PFSK-1 (cell line): ENCODE data around the gene OGFR.

ENCODE experiments used
- FOXP2 ChIP-seq: optimal IDR thresholded peaks from 2 replicates; pipeline ENCODE3; 2011; ENCODE audit warnings: borderline replicate concordance, control low read depth, inconsistent platforms; ENCODE audit not compliant: insufficient read depth; ENCODE audit errors: extremely low read length, extremely low read depth
- POLR2AphosphoS5 ChIP-seq: IDR thresholded peaks from 2 replicates; pipeline ENCODE4 v1.6.1; 2012; ENCODE audit warnings: low read depth, mild to moderate bottlenecking, control low read depth, low read length, moderate library complexity
- REST ChIP-seq, 2 experiments: IDR thresholded peaks; 2 replicates each; pipeline versions ENCODE4 v1.6.1 to v1.8.0; 2011 to 2012; ENCODE audit warnings: low read depth in 2 of 2, low read length in 2 of 2, control low read depth in 1 of 2, inconsistent platforms in 1 of 2, mild to moderate bottlenecking in 1 of 2, moderate library complexity in 1 of 2; ENCODE audit not compliant: insufficient read depth in 1 of 2
- SIN3A ChIP-seq: IDR thresholded peaks from 2 replicates; pipeline ENCODE4 v1.6.1; 2012; ENCODE audit warnings: mild to moderate bottlenecking, low read length, moderate library complexity, borderline replicate concordance; ENCODE audit not compliant: insufficient read depth
- TAF1 ChIP-seq: IDR thresholded peaks from 2 replicates; pipeline ENCODE4 v1.6.1; 2012; ENCODE audit warnings: low read length, control low read depth, borderline replicate concordance; ENCODE audit not compliant: insufficient read depth

OGFR gene

GRCh38 chr20:62830821-62831220 is 26.2 kb downstream of the OGFR start:
- TF ChIP-seq REST (IDR thresholded peaks at IDR 0.05; ENCODE audit: insufficient read depth in 1 of 2, low read depth in 2 of 2, low read length in 2 of 2) (no peak), TAF1 (no peak), FOXP2 (no peak), SIN3A (no peak), POLR2AphosphoS5 (no peak)

DNA sequence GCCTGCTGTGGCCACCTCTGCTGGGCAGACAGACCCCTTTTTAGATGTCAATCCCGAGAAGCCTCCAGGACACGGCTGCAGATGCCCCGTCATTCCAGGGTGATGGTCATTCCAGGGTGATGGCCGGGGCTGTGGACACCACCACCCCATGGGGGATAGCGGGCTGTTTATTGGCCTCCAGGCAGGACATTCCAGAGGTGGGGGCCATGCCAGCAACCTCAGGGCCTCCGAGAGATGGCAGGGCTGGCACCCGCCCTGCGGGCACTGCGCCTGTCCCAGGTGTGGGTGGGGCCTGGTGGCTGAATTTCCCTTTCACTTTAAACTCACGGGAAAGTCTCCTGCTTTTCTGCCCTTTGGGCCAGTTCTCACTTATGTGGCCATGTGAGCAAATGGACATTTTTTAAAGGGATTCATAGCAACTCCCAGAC is 26.7 kb downstream of the OGFR start:
- TF ChIP-seq POLR2AphosphoS5, result no peak
- TF ChIP-seq TAF1, result no peak
- TF ChIP-seq SIN3A, result no peak

- no peak for TF ChIP-seq REST (IDR thresholded peaks at IDR 0.05; ENCODE audit: insufficient read depth in 1 of 2, low read depth in 2 of 2, low read length in 2 of 2)
- no peak for TF ChIP-seq POLR2AphosphoS5
- TF ChIP-seq FOXP2, result no peak
- TF ChIP-seq TAF1, result no peak
- TF ChIP-seq SIN3A, result no peak
Measured at GRCh38 chr20:62831854-62832211, 27.2 kb downstream of the OGFR start.

DNA sequence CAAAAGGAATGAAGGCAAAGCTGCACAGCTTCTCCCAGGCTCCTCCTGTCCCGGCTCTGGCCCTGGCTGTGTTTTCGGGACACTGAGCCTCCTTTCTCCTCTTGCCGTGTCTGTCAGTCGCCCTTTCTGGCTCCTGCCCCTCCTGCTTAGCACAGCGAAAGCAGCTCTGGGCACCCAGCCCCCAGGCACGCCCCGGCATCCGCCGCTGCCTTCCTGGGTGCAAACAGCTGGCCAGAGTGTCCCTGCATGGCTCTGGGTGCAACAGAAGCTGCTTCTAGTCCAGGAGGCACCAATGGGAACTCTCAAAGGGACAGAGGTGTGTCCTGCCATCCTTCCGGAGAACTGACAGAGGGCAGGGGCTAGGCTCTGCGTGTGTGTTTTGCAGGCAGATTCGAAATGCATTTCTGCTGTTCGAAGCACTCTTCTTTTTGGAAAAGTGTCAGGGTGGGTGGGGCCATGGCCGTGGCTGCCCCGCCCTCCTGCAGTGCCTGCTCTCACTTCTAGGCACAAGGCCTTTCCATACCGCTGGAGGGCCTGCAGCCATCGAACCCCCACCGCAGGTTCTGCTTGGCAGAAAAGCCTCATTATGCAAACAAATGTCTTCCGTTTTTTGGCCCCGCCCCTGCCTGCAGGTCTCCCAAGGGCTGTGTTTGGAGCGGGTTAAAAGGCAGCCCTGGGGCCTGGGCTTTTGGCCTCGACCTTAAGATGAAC is 27.7 kb downstream of the OGFR start:
- TF ChIP-seq TAF1 (no peak), FOXP2 (no peak), SIN3A (no peak), REST (IDR thresholded peaks at IDR 0.05; ENCODE audit: insufficient read depth in 1 of 2, low read depth in 2 of 2, low read length in 2 of 2) (no peak), POLR2AphosphoS5 (no peak)

DNA sequence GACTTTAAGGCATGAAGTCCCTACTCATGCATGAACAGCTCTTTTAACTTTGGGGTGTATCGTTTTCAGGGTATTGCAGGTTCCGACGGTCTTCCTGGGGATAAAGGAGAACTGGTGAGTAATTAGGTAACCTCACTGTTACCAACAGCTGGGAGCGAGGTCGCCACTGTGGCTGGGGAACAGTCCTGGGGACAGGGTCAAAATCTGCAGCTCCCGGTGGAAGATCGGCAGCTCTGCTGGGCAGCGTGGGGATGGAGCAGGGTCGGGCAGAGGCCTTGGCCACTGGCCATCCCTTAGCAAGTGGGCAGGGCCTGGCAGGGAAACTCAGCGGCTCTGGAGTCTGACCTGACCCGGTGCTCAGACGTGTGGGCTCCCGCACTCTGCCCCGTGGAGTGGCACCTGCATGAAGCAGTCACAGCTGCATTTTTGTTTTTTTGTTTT is 28.3 kb downstream of the OGFR start:
- TF ChIP-seq TAF1 (no peak), POLR2AphosphoS5 (no peak), FOXP2 (no peak)

DNA sequence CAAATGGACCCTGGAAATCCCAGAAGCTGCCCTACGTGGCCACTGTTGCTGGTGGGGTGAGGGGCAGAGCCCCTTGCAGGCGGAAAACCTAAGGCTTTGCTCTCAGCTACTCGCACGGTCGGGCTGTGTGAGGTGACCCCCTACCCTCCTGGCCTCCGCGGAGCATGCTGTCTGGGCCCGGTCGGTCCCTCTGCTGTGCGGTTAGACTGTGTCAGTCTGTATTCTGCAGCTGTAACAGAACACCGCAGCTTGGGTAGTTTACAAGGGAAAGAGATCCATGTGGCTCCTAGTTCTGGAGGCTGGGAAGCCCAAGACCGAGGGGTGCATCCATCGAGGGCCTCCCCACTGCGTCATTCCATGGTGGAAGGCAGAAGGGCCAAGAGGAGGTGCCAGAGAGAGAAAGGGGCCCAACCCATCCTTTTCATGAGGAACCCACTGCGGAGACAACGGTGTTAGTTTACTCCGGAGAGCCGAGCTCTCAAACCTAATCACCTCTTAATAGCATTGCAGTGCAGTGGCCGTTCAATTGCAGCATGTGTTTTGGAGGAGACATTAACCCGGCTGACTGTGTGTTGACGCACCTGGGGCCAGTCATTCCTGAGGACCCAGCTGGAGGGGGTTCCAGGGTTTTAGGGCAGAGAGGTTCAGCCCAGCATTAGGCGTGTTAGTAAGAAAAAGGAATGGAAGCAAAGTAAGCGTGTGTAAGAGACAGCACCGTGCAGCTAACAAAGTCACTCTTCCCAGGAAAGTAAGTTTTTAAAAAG is 30.5 kb downstream of the OGFR start:
- no peak for TF ChIP-seq REST (IDR thresholded peaks at IDR 0.05; ENCODE audit: insufficient read depth in 1 of 2, low read depth in 2 of 2, low read length in 2 of 2)
- TF ChIP-seq FOXP2, result no peak
- TF ChIP-seq TAF1, result no peak
